GM21723 (cell line): Measurements from ENCODE around the gene SECISBP2.

Source experiments
- ATAC-seq: cut with Tn5 transposase; IDR thresholded peaks from one replicate; pipeline ENCODE4 v1.9.1; 2021; ENCODE audit warnings: mild to moderate bottlenecking, moderate library complexity; ENCODE audit not compliant: unreplicated experiment

The SECISBP2 gene

DNA sequence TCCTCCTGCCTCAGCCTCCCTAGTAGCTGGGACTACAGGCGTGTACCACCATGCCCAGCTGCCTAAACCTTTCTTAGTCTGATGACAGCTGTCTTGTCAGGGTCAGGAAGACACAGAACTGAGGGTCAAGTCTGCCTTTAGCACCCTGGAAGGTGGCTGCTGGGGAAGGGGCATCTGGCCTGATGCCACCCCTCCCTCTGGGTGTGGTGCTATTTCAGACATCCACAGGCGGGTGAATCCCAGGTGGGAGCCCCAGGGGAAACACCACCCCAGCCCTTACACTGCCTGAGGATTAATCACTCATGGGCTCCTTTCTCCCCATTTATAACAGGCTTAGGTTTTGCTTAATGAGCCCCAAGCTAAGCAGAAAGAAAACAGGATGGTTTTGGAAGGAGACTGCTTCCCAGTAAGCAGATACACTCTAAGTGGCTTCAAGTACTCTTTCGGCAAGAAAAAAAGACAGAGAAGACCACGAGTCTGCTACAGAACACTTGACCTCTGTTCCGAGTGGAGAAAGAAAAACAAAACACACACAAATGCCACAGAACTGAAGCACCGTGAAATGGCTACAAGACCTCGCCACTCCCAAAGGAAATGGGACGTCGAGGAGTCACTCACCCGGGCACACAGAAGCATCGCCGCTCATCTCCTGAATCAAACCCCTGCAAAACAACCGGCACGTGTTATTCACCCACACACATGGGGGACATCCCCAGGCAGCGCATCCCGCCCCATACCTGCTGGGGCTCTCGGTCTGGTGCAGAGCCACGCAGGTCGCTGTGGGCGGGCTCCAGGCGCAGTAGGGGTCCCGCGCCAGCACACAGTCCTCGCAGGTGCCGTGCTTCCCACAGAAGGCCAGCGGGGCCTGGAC lies 62.4 kb downstream of the SECISBP2 start:
- no peak for ATAC-seq

- ATAC-seq, result no peak
Observed at GRCh38 chr9:89381308-89381609, 63.0 kb downstream of the SECISBP2 start.

DNA sequence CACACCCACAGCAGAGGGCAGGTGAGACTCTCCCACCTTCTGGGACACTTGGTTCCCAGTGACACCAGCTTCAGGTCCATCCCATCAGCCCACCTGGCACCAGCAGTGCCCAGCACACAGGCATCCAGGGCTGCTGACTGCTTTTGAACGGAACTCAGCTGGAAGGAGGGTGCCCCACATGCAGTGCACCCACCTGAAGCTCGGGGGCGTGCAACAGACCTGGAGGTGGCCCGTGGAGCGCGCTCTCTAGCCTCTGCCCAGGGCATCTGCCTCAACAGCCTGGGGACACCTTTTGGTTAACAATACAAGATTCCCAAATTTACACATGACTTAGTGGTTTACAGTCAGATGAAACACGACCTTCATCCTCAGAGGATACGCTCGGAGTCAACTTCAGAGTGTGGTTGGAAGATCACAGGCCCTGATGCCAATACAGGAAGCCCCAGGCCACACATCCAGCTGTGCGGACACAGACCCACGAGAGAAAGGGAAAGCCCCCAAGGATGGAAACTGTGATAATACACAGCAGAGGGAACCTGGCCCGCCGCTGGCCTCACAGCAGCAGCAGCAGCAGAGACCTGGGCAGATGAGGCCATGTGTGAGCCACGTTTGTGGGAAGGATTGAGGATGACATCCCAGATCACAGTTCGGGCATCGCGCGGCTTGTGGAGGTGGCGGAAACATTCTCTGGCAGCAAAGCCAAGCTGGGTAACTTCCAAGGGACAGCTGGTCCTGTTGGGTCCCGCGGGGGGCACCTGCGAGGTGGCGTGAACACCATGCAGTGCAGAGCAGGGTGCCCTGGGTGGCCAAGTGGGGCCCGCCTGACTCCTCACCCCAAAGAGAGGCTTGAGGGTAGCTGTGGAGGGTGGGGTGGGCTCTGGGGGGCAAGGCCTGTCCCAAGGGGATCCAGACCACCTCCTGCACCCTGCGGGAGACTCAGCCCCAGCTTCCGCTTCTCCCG lies 64.0 kb downstream of the SECISBP2 start:
- ATAC-seq, result no peak

GRCh38 chr9:89383030-89383720 lies 64.9 kb downstream of the SECISBP2 start:
- no peak for ATAC-seq

DNA sequence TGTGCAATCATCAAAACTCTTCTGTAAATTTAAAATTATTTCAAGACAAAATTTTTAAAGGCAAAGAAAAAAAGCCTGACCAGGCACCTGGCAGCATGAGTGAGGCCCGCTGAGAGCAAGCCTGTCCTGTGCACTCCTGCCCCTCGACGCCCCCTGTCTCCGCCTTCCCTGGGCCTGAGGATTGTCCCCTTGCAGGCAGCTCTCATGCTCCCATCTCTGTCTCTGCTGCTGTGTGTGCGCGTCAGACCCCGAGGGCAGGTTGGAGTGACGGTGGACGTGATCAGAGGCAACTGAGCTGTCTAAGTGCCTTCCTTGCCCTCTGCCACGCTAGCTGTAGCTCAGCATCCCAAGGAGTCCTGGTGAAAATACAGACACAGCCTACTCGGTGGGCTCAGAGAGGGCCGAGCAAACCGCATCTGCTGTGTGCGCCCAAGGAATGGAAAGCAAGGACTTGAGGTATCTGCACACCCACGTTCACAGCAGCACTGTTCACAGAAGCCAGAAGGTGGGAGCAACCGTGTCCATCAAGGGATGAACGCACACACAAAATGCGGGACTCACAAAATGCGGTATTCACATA lies 65.5 kb downstream of the SECISBP2 start:
- ATAC-seq, result no peak

DNA sequence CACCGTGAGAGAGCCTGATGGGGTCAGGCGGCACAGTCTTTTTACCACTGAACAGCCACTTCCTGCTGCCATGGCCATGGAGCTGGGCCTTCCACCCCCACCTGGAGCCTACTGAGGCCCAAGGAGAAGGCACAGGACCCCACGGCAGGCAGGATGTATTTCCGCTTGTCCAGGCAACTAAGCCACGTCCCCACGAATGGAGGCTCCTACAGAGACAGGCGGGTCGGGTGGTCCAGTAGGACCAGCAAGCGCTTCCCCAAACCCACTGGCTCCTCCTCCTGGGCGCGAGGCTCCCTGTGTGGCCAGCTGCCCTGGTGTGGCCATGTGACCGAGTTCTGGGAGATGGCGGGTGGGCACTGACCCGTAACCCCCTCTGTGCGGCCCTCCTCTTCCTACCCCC lies 66.5 kb downstream of the SECISBP2 start:
- no peak for ATAC-seq

DNA sequence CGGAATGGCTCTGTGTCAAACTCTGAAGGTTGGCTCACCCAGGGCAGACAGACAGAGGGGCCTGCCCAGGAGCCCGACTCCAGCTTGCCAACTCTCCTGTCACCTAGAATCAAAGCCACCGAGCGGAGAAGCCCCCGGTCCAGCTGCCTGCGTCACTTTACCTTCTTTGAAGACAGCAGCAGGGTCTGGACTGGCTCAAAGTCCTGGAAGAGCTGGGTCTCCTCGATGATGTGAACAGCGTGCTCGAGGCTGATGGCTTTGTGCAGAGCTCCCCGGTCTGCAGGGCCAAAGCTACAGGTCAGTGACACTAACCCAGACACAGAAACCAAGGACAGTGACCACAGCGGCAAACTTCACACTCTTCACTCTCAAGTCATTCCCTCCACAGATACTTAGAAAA lies 67.9 kb downstream of the SECISBP2 start:
- no peak for ATAC-seq

GRCh38 chr9:89386797-89387196 lies 68.5 kb downstream of the SECISBP2 start:
- ATAC-seq, result no peak

GRCh38 chr9:89387197-89387849 lies 69.0 kb downstream of the SECISBP2 start:
- ATAC-seq, result no peak

- no peak for ATAC-seq
Observed at GRCh38 chr9:89388084-89388867, 70.0 kb downstream of the SECISBP2 start.

DNA sequence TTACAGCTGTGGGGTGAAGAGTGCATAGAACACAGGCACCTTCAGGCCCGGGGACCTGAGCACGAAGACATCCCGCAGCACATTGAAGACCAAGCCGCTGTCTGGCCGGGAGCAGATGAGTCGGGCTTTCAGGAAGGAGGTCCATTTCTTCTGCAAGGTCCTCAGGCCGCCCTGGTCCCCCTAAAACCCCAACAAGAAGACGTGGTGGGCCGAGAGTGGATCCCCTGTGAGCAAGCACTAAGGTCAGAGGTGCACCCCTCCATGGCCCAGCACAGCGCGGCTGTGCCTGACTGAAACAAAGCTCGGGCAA lies 70.5 kb downstream of the SECISBP2 start:
- ATAC-seq, result no peak

DNA sequence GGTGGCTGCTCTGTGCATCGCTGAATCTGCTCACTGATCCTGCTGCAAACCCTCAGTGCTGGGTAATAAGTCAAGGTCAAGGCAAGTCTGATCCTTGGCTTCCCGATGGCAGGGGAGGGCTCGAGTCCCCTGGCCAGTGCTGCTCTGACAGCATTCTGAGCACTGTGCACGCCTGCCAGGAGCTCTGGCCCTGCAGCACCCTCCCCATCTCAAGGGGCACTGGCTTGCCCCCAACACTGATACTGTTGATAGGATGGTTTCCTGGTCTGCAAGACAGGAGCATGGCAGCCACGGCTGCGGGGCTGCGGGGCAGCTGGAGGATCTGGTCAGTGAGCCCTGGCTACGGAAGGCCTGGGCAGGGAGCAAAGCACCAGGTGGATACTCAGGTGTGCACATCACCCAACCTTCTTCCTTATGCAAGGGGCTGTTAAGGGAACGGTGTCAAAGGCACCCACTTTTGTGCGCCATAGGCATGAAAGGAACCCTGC lies 71.8 kb downstream of the SECISBP2 start:
- ATAC-seq, result no peak

GRCh38 chr9:89390578-89391116 lies 72.3 kb downstream of the SECISBP2 start:
- no peak for ATAC-seq

DNA sequence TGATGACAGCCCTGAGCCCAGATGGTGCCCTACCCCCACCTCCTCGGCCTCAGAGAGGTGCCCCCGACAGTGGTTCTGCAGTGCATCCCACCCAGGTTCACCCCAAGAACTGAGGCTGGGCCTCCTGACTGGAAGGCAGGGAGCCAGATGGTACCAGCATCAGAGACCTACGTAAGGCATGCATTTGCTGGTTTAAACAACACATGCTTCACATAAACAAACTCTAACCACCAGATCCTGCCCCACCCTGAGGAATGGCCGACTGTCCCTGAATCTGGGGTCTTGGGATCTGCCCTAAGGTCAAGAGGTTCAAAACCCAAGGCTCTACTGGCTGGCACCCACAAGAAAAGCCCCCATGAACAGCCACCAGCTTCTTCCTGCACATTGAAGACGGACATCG lies 73.3 kb downstream of the SECISBP2 start:
- no peak for ATAC-seq

GRCh38 chr9:89394412-89394811 lies 76.1 kb downstream of the SECISBP2 start:
- ATAC-seq, result no peak

DNA sequence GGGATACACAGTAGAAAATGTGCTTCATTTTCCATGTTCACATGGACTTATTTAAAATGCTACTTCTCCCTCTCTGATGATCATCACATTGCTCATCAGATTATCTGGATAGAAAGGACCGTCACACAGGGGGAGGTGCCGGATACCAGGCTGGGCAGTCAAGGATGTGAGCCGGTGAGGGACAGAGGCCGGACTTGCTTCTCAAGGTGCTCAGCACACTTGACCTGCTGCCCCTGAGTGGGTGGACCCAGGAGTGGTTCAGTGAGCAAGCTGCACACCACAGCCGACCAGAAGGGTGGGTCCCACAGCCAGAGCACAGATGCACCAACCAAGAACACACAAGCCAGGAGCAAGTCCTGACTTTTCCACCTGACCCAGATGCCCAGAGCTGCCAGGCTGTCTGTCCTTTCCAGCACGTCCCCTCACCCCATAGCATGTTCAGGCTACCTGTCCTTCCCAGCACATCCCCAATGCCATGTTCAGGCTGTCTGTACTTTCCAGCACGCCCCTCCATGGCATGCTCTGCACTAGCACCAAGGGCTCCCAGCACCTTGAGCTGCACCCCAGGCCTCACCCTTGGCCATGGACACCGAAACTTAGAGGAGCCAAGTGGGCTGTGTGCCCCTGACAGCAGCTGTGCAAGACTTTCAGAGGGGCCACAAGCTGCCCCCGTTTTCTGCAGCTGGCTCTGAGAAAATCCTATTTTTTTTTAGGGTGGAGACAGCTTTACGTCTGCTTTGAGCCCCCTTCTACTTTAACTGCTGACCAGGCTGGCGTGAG lies 77.8 kb downstream of the SECISBP2 start:
- no peak for ATAC-seq

- no peak for ATAC-seq
Observed at GRCh38 chr9:89397471-89397870, 79.2 kb downstream of the SECISBP2 start.

DNA sequence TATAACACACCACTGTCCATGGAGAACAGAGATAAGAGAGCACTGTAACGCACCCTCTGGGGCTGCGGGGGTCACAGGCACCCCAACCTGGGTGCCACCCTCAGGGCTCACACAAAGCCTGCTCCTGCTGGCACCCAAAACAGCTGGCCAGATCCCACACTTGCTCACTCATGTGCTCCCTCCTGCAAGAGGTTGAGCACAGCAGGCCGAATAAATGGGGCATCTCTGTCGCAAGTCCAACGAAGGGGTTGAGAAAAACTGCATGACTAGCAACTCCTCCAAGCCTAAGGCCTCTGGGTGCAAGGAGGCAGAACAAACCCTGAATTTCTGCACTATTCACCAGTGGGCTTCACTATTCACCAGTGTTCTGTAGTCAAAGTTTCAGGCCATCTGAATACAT lies 80.3 kb downstream of the SECISBP2 start:
- ATAC-seq, result no peak
